Thyroid gland (tissue), 4 donors: Measurements from ENCODE around the gene AR. TPM values are rescaled to one million over a fixed set of nuclear protein-coding genes. Genes with fewer than 3 reads are reported as not detected.

ENCODE experiments used
- DNase-seq, 2 donors: peaks; one replicate each; pipeline ENCODE4 v3.0.0-alpha.2; 2019
- H3K27ac ChIP-seq, 3 donors: fragments of 200-600 bp; sonication (generic); 1 replicate in 2 of 3; 2 replicates in 1 of 3; pipeline ENCODE4 v1.5.1; 2016 to 2019; ENCODE audit warnings: mild to moderate bottlenecking in 1 of 3, moderate library complexity in 1 of 3
- H3K27me3 ChIP-seq: fragments of 200-600 bp; sonication (generic); one replicate; pipeline ENCODE4 v1.5.1; 2019
- H3K36me3 ChIP-seq, 2 donors: fragments of 200-600 bp; sonication (generic); one replicate each; pipeline ENCODE4 v1.5.1; 2016 to 2019
- H3K4me1 ChIP-seq, 2 donors: fragments of 200-600 bp; sonication (generic); one replicate each; pipeline ENCODE4 v1.5.1; 2017 to 2019
- H3K4me3 ChIP-seq, 3 donors: fragments of 200-600 bp; sonication (generic); replicated peaks in 1 of 3; 1 replicate in 2 of 3; 2 replicates in 1 of 3; pipeline ENCODE4 v1.5.1; 2016; ENCODE audit warnings: mild to moderate bottlenecking in 1 of 3
- H3K9me3 ChIP-seq: fragments of 200-600 bp; sonication (generic); one replicate; pipeline ENCODE4 v1.5.1; 2017
- CTCF ChIP-seq, 6 experiments: fragments of 200-600 bp in 3 of 6; fragments of 450-650 bp in 3 of 6; sonication (generic) in 3 of 6; IDR thresholded peaks; one replicate each; pipeline ENCODE4 v1.5.1; 2016 to 2019; ENCODE audit warnings: antibody characterized with exemption in 6 of 6, mild to moderate bottlenecking in 2 of 6, inconsistent platforms in 1 of 6, moderate library complexity in 1 of 6
- POLR2A ChIP-seq, 2 donors: fragments of 450-650 bp; IDR thresholded peaks; one replicate each; pipeline ENCODE4 v1.6.1; 2017; ENCODE audit warnings: antibody characterized with exemption in 2 of 2, mild to moderate bottlenecking in 2 of 2, moderate library complexity in 1 of 2
- WGBS, 2 donors: methylation state at CpG; one replicate each; pipeline ENCODE4 v1.1.5; 2017; 5-methylcytosine and 5-hydroxymethylcytosine counted together
- intact Hi-C: fragments of 100-400 bp; cut with DNase I; formaldehyde crosslinking; loops from one replicate; pipeline ENCODE4 v1.15.1; 2023
- total RNA-seq, 4 donors: library from RNA; depleted of rRNA; stranded (reverse); fragments of >200 nt; gene quantifications; one replicate each; pipeline ENCODE4 v1.2.3, GENCODE V29; 2016

AR gene
- total RNA-seq, 4 donors from 2014 or later: 5.2 to 15.0 (median 11.6) TPM

GRCh38 chrX:67613996-67614395 is 70.2 kb downstream of the AR start:
- Histone ChIP-seq H3K9me3 (no peaks in the 10 kb centered on the region), H3K36me3 (no peaks in the 10 kb centered on the region), H3K27ac (no peak overlapping the region), H3K4me3 (no peak overlapping the region), H3K4me1 (no peaks in the 10 kb centered on the region), H3K27me3 (no peaks in the 10 kb centered on the region)
- TF ChIP-seq CTCF (IDR thresholded peaks at IDR 0.05) (no peak), POLR2A (IDR thresholded peaks at IDR 0.05) (no peak)
- intact Hi-C loops: no loop called here
- no peak for DNase-seq
- 59 to 66% methylated on average over 2 of the region's 2 CpGs for WGBS, 2 donors

- intact Hi-C loops: no loop called here
- Histone ChIP-seq H3K36me3 (no peaks in the 10 kb centered on the region), H3K27ac (no peak overlapping the region), H3K4me1 (no peaks in the 10 kb centered on the region), H3K4me3 (no peak overlapping the region), H3K9me3 (no peaks in the 10 kb centered on the region), H3K27me3 (no peaks in the 10 kb centered on the region)
- TF ChIP-seq CTCF (IDR thresholded peaks at IDR 0.05) (no peak), POLR2A (IDR thresholded peaks at IDR 0.05) (no peak)
- WGBS, 2 donors: 73 to 87% methylated on average over 1 of the region's 1 CpG
- DNase-seq: no peak
Observed at GRCh38 chrX:67614423-67614822, 70.6 kb downstream of the AR start.

GRCh38 chrX:67619253-67619652 is 75.4 kb downstream of the AR start:
- no peaks in the 10 kb centered on the region for H3K36me3 ChIP-seq
- H3K9me3 ChIP-seq: no peaks in the 10 kb centered on the region
- H3K4me1 ChIP-seq: no peaks in the 10 kb centered on the region
- TF ChIP-seq CTCF (IDR thresholded peaks at IDR 0.05) (no peak), POLR2A (IDR thresholded peaks at IDR 0.05) (no peak)
- no peaks in the 10 kb centered on the region for H3K27me3 ChIP-seq
- H3K27ac ChIP-seq: no peak overlapping the region
- 67 to 83% methylated on average over 1 of the region's 1 CpG for WGBS, 2 donors
- no peak overlapping the region for H3K4me3 ChIP-seq
- intact Hi-C loops: no loop called here
- DNase-seq: no peak

GRCh38 chrX:67622053-67622585 is 78.3 kb downstream of the AR start:
- TF ChIP-seq POLR2A (IDR thresholded peaks at IDR 0.05): no peak
- TF ChIP-seq CTCF (IDR thresholded peaks at IDR 0.05): no peak
- Histone ChIP-seq H3K4me1 (no peaks in the 10 kb centered on the region), H3K4me3 (no peak overlapping the region), H3K9me3 (no peaks in the 10 kb centered on the region), H3K27ac (no peak overlapping the region), H3K27me3 (no peaks in the 10 kb centered on the region), H3K36me3 (no peaks in the 10 kb centered on the region)
- intact Hi-C loops: no loop called here
- 78 to 95% methylated on average over 2 of the region's 2 CpGs for WGBS, 2 donors
- DNase-seq: no peak

GRCh38 chrX:67624325-67624724 is 80.5 kb downstream of the AR start:
- no peak for DNase-seq
- Histone ChIP-seq H3K4me1 (no peaks in the 10 kb centered on the region), H3K36me3 (no peaks in the 10 kb centered on the region), H3K4me3 (no peak overlapping the region), H3K9me3 (no peaks in the 10 kb centered on the region), H3K27me3 (no peaks in the 10 kb centered on the region), H3K27ac (no peak overlapping the region)
- no peak for TF ChIP-seq CTCF (IDR thresholded peaks at IDR 0.05)
- TF ChIP-seq POLR2A (IDR thresholded peaks at IDR 0.05): no peak
- intact Hi-C loops: no loop called here
